H1 (cell line): Measurements from ENCODE around the gene NMRK2. TPM values are rescaled to one million over a fixed set of nuclear protein-coding genes. Genes with fewer than 3 reads are reported as not detected.

Experiments used
- BACH1 ChIP-seq: IDR thresholded peaks from 2 replicates; pipeline ENCODE4 v1.6.1; 2012; ENCODE audit warnings: low read length, improper control_type of control experiment
- FOSL1 ChIP-seq: IDR thresholded peaks from 2 replicates; pipeline ENCODE4 v1.6.1; 2011; ENCODE audit warnings: mild to moderate bottlenecking, low read depth, low read length, moderate library complexity; ENCODE audit not compliant: insufficient read depth
- GABPA ChIP-seq: IDR thresholded peaks from 2 replicates; pipeline ENCODE4 v1.6.1; 2011; ENCODE audit warnings: mild to moderate bottlenecking, low read length, moderate library complexity, borderline replicate concordance; ENCODE audit not compliant: insufficient read depth
- NRF1 ChIP-seq: IDR thresholded peaks from 2 replicates; pipeline ENCODE4 v1.6.1; 2011; ENCODE audit warnings: mild to moderate bottlenecking, low read depth, low read length, improper control_type of control experiment
- SP1 ChIP-seq: IDR thresholded peaks from 2 replicates; pipeline ENCODE4 v1.6.1; 2011; ENCODE audit warnings: low read depth, low read length
- SRF ChIP-seq: IDR thresholded peaks from 2 replicates; pipeline ENCODE4 v1.6.1; 2011; ENCODE audit warnings: mild to moderate bottlenecking, low read depth, low read length, moderate library complexity
- TEAD4 ChIP-seq: IDR thresholded peaks from 2 replicates; pipeline ENCODE4 v1.6.1; 2012; ENCODE audit warnings: low read depth, low read length, inconsistent platforms, mixed read lengths
- polyA plus RNA-seq, 7 experiments: library from polyadenylated mRNA; depleted of rRNA in 3 of 7; stranded (reverse) in 5 of 7; unstranded in 2 of 7; fragments of >200 nt in 5 of 7; fragments of 200-250 nt in 2 of 7; gene quantifications; 1 replicate in 5 of 7; 2 replicates in 1 of 7; 4 replicates in 1 of 7; pipeline versions ENCODE4 v1.2.1 to v1.2.3, GENCODE V29; 2011 to 2013; ENCODE audit warnings: missing spikeins in 2 of 7, mixed read lengths in 2 of 7
- total RNA-seq: library from RNA; stranded (reverse); fragmentation: NEBNext Ultra II Directional; extraction: Animal tissue kit (Norgen Biotek cat#: 25700); gene quantifications from 2 replicates; pipeline ENCODE4 v1.2.1, GENCODE V29; 2021
- TF ChIP-seq, protein P1 (sequence below): fragments of 300-600 bp; sonication (generic); IDR thresholded peaks from 2 replicates; pipeline ENCODE4 v1.7.1; 2012; ENCODE audit warnings: low read length, moderate library complexity, mild to moderate bottlenecking, inconsistent platforms; ENCODE audit not compliant: insufficient replicate concordance

The NMRK2 gene
- total and polyA plus RNA-seq, 2 of the 8 experiments (the other 6 are each of a cell fraction or from before 2014, with no cell fraction given) = 87.4 to 206 TPM

DNA sequence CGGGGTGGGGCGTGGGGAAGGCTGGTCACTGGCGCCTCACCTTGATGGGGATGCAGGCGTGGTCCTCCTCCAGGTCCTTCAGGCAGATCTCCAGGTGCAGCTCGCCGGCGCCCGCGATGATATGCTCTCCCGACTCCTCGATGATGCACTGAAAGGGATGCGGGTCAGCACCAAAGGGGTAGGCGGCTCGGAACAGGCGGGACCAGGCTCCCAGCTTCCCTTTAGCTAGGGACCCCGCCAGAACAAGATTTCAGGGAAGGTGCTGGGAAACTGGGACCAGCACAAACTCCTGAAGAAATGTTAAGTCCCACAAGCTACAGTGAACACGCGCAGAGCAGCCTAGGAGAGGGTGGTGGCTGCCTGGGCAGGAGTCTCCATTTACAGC is 46.4 kb downstream of the NMRK2 start (continued):
- TF ChIP-seq, protein P1, sequence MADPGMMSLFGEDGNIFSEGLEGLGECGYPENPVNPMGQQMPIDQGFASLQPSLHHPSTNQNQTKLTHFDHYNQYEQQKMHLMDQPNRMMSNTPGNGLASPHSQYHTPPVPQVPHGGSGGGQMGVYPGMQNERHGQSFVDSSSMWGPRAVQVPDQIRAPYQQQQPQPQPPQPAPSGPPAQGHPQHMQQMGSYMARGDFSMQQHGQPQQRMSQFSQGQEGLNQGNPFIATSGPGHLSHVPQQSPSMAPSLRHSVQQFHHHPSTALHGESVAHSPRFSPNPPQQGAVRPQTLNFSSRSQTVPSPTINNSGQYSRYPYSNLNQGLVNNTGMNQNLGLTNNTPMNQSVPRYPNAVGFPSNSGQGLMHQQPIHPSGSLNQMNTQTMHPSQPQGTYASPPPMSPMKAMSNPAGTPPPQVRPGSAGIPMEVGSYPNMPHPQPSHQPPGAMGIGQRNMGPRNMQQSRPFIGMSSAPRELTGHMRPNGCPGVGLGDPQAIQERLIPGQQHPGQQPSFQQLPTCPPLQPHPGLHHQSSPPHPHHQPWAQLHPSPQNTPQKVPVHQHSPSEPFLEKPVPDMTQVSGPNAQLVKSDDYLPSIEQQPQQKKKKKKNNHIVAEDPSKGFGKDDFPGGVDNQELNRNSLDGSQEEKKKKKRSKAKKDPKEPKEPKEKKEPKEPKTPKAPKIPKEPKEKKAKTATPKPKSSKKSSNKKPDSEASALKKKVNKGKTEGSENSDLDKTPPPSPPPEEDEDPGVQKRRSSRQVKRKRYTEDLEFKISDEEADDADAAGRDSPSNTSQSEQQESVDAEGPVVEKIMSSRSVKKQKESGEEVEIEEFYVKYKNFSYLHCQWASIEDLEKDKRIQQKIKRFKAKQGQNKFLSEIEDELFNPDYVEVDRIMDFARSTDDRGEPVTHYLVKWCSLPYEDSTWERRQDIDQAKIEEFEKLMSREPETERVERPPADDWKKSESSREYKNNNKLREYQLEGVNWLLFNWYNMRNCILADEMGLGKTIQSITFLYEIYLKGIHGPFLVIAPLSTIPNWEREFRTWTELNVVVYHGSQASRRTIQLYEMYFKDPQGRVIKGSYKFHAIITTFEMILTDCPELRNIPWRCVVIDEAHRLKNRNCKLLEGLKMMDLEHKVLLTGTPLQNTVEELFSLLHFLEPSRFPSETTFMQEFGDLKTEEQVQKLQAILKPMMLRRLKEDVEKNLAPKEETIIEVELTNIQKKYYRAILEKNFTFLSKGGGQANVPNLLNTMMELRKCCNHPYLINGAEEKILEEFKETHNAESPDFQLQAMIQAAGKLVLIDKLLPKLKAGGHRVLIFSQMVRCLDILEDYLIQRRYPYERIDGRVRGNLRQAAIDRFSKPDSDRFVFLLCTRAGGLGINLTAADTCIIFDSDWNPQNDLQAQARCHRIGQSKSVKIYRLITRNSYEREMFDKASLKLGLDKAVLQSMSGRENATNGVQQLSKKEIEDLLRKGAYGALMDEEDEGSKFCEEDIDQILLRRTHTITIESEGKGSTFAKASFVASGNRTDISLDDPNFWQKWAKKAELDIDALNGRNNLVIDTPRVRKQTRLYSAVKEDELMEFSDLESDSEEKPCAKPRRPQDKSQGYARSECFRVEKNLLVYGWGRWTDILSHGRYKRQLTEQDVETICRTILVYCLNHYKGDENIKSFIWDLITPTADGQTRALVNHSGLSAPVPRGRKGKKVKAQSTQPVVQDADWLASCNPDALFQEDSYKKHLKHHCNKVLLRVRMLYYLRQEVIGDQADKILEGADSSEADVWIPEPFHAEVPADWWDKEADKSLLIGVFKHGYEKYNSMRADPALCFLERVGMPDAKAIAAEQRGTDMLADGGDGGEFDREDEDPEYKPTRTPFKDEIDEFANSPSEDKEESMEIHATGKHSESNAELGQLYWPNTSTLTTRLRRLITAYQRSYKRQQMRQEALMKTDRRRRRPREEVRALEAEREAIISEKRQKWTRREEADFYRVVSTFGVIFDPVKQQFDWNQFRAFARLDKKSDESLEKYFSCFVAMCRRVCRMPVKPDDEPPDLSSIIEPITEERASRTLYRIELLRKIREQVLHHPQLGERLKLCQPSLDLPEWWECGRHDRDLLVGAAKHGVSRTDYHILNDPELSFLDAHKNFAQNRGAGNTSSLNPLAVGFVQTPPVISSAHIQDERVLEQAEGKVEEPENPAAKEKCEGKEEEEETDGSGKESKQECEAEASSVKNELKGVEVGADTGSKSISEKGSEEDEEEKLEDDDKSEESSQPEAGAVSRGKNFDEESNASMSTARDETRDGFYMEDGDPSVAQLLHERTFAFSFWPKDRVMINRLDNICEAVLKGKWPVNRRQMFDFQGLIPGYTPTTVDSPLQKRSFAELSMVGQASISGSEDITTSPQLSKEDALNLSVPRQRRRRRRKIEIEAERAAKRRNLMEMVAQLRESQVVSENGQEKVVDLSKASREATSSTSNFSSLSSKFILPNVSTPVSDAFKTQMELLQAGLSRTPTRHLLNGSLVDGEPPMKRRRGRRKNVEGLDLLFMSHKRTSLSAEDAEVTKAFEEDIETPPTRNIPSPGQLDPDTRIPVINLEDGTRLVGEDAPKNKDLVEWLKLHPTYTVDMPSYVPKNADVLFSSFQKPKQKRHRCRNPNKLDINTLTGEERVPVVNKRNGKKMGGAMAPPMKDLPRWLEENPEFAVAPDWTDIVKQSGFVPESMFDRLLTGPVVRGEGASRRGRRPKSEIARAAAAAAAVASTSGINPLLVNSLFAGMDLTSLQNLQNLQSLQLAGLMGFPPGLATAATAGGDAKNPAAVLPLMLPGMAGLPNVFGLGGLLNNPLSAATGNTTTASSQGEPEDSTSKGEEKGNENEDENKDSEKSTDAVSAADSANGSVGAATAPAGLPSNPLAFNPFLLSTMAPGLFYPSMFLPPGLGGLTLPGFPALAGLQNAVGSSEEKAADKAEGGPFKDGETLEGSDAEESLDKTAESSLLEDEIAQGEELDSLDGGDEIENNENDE = no peak
- TF ChIP-seq SRF (no peak), FOSL1 (no peak), TEAD4 (no peak), BACH1 (no peak), SP1 (no peak; the same call in 1 of the 2 replicates), GABPA (no peak), NRF1 (no peak)
